Astrocyte of the spinal cord (primary cell): Measurements from ENCODE around the gene MTPN.

Experiments used
- DNase-seq: peaks from one replicate; pipeline ENCODE4 v3.0.0; 2011; ENCODE audit warnings: low read depth, low spot score
- H3K4me3 ChIP-seq: 2 replicates; pipeline ENCODE4 v1.5.1; 2011; ENCODE audit warnings: low read depth, mild to moderate bottlenecking, low read length, moderate library complexity
- in situ Hi-C: cut with HindIII; loops from 2 replicates; pipeline ENCODE4 v1.10.0; 2017; ENCODE audit warnings: low sequenced_read_pairs
- TF ChIP-seq, protein P1 (sequence below): IDR thresholded peaks from 2 replicates; pipeline ENCODE4 v1.5.1; 2012; ENCODE audit warnings: low read depth, mild to moderate bottlenecking, low read length, inconsistent platforms

The MTPN gene

DNA sequence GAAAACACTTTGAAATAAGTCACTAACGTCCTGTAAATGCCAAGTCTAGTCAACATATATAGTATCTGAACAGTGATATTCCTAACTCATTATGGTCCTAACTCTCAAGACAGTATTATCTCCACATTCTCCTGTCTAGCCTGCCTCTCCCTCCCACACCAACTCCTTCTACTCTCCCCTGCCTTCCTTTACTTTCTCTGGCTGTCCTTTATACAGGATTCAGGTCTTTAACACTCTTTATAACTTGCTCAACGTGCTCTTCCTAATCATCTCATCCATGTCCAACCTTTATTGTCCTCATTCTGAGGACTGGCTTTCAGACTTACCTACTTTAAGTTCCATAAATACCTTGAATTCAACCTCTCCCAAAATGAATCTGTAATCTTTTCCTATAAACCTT, 42.5 kb downstream of the MTPN start:
- in situ Hi-C loops = no loop called here
- DNase-seq = no peak
- no peak overlapping the region for H3K4me3 ChIP-seq
- TF ChIP-seq, protein P1, sequence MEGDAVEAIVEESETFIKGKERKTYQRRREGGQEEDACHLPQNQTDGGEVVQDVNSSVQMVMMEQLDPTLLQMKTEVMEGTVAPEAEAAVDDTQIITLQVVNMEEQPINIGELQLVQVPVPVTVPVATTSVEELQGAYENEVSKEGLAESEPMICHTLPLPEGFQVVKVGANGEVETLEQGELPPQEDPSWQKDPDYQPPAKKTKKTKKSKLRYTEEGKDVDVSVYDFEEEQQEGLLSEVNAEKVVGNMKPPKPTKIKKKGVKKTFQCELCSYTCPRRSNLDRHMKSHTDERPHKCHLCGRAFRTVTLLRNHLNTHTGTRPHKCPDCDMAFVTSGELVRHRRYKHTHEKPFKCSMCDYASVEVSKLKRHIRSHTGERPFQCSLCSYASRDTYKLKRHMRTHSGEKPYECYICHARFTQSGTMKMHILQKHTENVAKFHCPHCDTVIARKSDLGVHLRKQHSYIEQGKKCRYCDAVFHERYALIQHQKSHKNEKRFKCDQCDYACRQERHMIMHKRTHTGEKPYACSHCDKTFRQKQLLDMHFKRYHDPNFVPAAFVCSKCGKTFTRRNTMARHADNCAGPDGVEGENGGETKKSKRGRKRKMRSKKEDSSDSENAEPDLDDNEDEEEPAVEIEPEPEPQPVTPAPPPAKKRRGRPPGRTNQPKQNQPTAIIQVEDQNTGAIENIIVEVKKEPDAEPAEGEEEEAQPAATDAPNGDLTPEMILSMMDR = no peak

DNA sequence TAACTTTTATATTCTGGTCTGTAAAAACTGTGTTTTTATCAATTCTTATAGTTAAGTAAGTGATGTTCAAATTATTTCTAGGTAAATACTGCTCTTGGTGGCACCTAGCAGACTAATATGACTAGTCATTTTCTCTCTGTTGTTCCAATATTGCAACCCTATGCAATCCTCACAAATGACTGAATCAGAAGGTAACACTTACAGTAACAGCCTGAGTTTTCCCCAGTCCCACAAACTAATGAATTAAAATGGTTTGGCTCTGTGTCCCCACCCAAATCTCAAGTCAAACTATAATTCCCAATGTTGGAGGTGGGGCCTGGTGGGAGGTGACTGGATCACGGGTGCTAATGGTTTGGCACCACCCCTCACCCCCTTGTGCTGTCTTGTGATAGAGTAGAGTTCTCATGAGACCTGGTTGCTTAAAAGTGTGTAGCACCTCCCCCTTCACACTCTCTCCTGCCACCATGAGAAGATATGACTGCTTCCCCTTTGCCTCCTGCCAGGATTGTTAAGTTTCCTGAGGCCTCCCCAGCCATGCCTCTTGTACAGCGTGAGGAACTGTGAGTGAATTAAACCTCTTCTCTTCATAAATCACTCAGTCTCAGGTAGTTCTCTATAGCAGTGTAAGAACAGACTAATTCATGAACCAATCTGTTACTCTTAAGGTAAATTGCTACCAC, 43.5 kb downstream of the MTPN start:
- DNase-seq = no peak

DNA sequence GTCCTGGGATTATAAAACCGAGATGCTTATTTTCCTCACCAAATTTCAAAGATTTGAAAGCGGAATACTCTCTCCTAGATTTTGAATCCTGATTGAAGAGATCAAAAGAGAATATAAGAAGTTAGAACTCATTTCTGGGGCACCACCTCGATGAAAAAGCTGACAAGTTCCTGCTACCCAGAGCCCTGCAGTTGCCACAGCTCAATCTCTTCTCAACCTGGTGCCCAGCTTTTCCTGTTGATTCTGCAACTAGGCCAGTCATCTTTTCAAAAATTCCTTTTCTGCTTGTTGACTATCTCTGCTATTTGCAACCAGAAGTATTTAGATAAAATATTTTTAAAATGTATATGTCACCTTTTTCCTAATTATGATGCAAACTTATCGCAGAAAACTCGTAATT, 45.0 kb downstream of the MTPN start:
- DNase-seq = no peak
- no peak overlapping the region for H3K4me3 ChIP-seq
- in situ Hi-C loops = no loop called here
- TF ChIP-seq, protein P1 = no peak

More for the DNA sequence above, 43.5 kb downstream of the MTPN start:
- H3K4me3 ChIP-seq = no peak overlapping the region
- TF ChIP-seq, protein P1 = no peak
- in situ Hi-C loops = no loop called here

DNA sequence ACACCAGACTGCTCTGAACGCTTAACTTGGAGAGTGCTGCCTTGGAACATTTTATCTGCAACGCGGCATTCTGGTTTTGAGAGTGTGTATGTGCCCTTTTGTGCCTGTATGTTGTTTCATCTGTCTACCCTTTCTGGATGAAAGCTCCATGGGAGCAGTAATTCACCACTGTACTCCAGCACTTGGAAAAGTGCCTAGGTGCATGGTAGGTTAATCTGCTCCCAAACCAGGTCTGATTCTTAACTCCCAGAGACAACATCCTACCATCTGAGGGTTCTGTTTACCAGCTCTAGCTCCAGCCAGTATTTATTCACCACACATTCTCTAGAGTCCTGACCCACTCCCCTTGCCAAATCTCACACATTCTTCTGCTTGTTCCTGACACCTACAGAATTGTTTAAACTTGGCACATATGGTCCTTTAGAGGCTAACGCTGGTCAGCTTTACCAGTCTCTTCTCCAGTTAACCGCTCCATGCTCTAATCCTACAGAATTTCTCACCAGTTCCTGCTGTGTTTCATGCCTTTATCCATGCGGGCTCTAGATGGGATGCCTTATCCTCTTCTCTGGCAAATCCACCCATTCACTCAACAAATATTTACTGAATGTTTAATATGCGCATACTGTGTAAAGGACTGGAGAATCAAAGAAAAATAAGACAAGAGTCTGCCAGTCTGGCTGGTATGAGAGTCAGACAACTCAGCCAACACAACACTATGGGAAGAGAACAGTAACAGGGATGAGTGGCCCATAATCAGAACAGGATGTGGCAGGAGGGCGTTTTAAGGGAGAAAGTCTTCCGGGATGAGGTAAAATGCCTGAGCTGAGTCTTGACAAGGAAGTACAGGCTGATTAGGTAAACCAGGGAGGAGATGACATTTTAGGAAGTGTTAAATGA, 46.3 kb downstream of the MTPN start:
- in situ Hi-C loops = no loop called here
- no peak overlapping the region for H3K4me3 ChIP-seq
- DNase-seq = peak; percentile 54
- TF ChIP-seq, protein P1 = no peak

DNA sequence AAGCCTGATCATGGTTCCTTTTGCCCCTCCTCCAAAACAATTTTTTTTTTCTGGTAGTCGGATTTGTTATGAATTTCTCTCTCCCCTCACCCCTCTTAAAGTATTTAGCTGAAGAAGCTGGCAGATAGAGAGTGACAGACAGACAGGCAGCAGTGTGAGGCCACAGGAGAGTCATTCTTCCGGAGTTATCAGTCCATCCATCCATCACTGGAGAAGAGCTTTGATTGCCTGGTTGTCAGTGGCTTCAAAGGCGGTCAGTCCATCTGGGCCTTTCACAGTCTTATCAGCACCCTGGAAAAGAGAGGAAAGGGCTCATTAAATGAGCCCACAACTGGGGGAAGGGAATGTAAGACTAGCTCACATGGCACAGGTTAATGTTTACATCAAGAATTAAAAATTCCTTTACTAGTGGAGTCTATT, 47.4 kb downstream of the MTPN start:
- in situ Hi-C loops = no loop called here
- no peak overlapping the region for H3K4me3 ChIP-seq
- DNase-seq = no peak
- TF ChIP-seq, protein P1 = no peak

DNA sequence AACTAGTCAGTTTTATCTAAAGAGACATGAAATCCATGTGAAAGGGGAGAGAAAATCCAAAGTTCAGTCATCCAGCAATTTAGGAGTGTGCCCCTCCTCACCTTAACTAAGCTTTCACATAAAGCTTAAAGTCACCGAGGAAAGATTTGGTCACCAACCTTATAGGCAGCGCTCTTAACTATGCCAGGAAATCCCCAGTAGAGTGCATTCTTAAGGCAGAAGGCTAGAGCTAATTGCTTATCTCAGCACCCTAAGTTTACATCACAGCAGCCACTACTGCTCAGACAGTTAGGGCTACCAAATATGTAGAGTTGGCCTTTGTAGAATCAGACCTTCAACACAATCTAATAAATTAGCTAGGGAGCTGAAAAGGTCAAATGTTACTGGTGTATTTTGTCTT, 47.9 kb downstream of the MTPN start:
- TF ChIP-seq, protein P1 = no peak
- in situ Hi-C loops = no loop called here
- H3K4me3 ChIP-seq = no peak overlapping the region
- no peak for DNase-seq
